KMS-11 (cell line): ENCODE results near the gene SUPT3H.
"Not testable (repeated sequence)": the region's sequence is repeated elsewhere in the genome, so short reads cannot be mapped to it uniquely, and the experiment has no call there.

Source experiments
- H2AFZ ChIP-seq: fragments of 200-600 bp; sonication (generic); 2 replicates; pipeline ENCODE4 v1.6.1; 2016; ENCODE audit warnings: antibody characterized with exemption, mixed run types, low read depth
- H3K27ac ChIP-seq: fragments of 200-600 bp; sonication (generic); 2 replicates; pipeline ENCODE4 v1.6.1; 2016; ENCODE audit warnings: mild to moderate bottlenecking, mixed run types
- H3K27me3 ChIP-seq: fragments of 200-600 bp; sonication (generic); 2 replicates; pipeline ENCODE4 v1.6.1; 2017; ENCODE audit warnings: mild to moderate bottlenecking, low read depth, mixed run types, moderate library complexity; ENCODE audit not compliant: insufficient read depth
- H3K36me3 ChIP-seq: fragments of 200-600 bp; sonication (generic); 2 replicates; pipeline ENCODE4 v1.6.1; 2017; ENCODE audit warnings: mild to moderate bottlenecking, mixed run types; ENCODE audit not compliant: insufficient read depth
- H3K4me1 ChIP-seq: fragments of 200-600 bp; sonication (generic); 2 replicates; pipeline ENCODE4 v1.6.1; 2016; ENCODE audit warnings: mild to moderate bottlenecking, low read depth, mixed run types; ENCODE audit not compliant: poor library complexity, severe bottlenecking
- H3K4me2 ChIP-seq: fragments of 200-600 bp; sonication (generic); 2 replicates; pipeline ENCODE4 v1.7.0; 2016; ENCODE audit warnings: mild to moderate bottlenecking, mixed run types
- H3K4me3 ChIP-seq: fragments of 200-600 bp; sonication (generic); IDR thresholded peaks from 2 replicates; pipeline ENCODE4 v1.6.1; 2017; ENCODE audit warnings: low read depth, low read length, mixed read lengths; ENCODE audit not compliant: insufficient read depth
- H3K79me2 ChIP-seq: fragments of 200-600 bp; sonication (generic); 2 replicates; pipeline ENCODE4 v1.6.1; 2016; ENCODE audit warnings: low read depth, mixed run types; ENCODE audit not compliant: insufficient read depth
- H3K9ac ChIP-seq: fragments of 200-600 bp; sonication (generic); 2 replicates; pipeline ENCODE4 v1.6.1; 2016; ENCODE audit warnings: mild to moderate bottlenecking, mixed run types
- H4K20me1 ChIP-seq: fragments of 200-600 bp; sonication (generic); 2 replicates; pipeline ENCODE4 v1.6.1; 2016; ENCODE audit warnings: mild to moderate bottlenecking, mixed run types; ENCODE audit not compliant: insufficient read depth
- TF ChIP-seq, protein P1 (sequence below): fragments of 200-600 bp; sonication (generic); conservative IDR thresholded peaks from 2 replicates; pipeline ENCODE4 v1.6.1; 2017; ENCODE audit warnings: low read depth, mild to moderate bottlenecking, antibody characterized with exemption, low read length, moderate library complexity, mixed read lengths

The SUPT3H gene

DNA sequence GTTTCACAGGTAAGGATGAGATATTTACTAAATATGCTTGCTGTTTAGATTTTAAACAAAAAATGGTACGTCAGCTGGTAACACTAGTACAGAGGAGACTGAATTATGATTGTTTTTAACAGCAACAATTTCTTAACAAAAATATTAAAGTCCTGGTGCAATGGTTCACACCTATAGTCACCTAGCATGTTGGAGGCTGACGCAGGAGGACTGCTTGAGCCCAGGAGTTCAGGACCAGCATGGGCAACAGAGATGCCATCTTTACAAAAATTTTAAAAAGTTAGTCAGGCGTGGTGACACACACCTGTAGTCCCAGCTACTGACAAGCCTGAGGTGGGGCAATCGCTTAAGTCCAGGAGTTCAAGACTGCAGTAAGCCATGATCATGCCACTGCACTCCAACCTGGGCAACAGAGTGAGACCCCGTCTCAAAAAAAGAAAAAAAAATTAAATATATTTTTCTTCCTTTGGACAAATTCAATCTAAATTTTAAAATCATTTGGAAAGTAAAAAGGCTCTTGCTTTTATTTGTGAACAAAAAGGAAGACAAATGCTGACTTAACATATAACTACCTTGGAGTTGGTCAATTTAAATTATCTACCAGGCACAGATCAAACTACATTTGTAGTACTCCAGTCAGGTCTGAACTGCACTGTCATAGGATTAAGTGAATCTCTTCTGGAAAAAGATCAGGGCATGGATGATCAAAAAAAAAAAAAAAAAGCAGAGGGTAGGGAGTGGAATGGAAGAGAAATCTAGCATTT, 87.8 kb downstream of the SUPT3H start:
- H4K20me1 ChIP-seq = no peaks in the 10 kb centered on the region
- H3K79me2 ChIP-seq = no peaks in the 10 kb centered on the region
- H3K27ac ChIP-seq = no peak overlapping the region
- H2AFZ ChIP-seq = no peak overlapping the region
- H3K4me2 ChIP-seq = no peak overlapping the region
- TF ChIP-seq, protein P1, sequence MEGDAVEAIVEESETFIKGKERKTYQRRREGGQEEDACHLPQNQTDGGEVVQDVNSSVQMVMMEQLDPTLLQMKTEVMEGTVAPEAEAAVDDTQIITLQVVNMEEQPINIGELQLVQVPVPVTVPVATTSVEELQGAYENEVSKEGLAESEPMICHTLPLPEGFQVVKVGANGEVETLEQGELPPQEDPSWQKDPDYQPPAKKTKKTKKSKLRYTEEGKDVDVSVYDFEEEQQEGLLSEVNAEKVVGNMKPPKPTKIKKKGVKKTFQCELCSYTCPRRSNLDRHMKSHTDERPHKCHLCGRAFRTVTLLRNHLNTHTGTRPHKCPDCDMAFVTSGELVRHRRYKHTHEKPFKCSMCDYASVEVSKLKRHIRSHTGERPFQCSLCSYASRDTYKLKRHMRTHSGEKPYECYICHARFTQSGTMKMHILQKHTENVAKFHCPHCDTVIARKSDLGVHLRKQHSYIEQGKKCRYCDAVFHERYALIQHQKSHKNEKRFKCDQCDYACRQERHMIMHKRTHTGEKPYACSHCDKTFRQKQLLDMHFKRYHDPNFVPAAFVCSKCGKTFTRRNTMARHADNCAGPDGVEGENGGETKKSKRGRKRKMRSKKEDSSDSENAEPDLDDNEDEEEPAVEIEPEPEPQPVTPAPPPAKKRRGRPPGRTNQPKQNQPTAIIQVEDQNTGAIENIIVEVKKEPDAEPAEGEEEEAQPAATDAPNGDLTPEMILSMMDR = no peak
- no peaks in the 10 kb centered on the region for H3K27me3 ChIP-seq
- H3K36me3 ChIP-seq = no peaks in the 10 kb centered on the region
- no peak overlapping the region for H3K9ac ChIP-seq
- H3K4me3 ChIP-seq = no peak overlapping the region
- H3K4me1 ChIP-seq = peaks cover 40% of the 10 kb centered on the region

DNA sequence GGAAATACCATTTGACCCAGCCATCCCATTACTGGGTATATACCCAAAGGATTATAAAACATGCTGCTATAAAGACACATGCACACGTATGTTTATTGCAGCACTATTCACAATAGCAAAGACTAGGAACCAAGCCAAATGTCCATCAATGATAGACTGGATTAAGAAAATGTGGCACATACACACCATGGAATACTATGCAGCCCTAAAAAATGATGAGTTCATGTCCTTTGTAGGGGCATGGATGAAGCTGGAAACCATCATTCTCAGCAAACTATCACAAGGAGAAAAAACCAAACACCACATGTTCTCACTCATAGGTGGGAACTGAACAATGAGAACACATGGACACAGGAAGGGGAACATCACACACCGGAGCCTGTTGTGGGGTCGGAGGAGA, 91.0 kb downstream of the SUPT3H start:
- H3K36me3 ChIP-seq, H3K4me1 ChIP-seq, H3K4me2 ChIP-seq, H3K27ac ChIP-seq, H3K4me3 ChIP-seq, H2AFZ ChIP-seq, H4K20me1 ChIP-seq, H3K79me2 ChIP-seq, H3K9ac ChIP-seq, H3K27me3 ChIP-seq: not testable (repeated sequence)

DNA sequence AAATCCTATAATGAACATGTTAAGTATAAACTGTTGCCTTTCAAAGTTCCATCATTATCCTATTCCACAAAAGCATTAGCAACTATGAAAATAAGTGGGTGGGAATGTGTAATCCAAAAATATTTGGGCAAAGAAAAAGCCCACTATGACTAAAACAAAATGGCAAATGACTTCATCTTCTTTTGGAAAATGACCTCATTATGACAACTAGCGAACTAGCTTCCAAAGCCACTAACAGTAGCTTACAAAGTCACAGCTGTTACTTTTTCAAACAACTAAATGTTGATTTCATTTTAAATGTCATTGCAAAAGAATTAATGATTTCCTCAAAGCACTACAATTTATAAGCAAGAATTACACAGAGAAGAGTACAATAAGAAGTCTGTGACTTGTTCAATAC, 99.4 kb downstream of the SUPT3H start:
- TF ChIP-seq, protein P1 = no peak
- H4K20me1 ChIP-seq = no peaks in the 10 kb centered on the region
- H3K79me2 ChIP-seq = 0 out of 2 replicates have a peak, but pooled peaks cover 3% of the 10 kb centered on the region
- H3K4me2 ChIP-seq = no peak overlapping the region
- no peak overlapping the region for H3K4me3 ChIP-seq
- no peak overlapping the region for H3K27ac ChIP-seq
- H3K36me3 ChIP-seq = no peaks in the 10 kb centered on the region
- H3K9ac ChIP-seq = no peak overlapping the region
- no peaks in the 10 kb centered on the region for H3K27me3 ChIP-seq
- H3K4me1 ChIP-seq = no peaks in the 10 kb centered on the region
- no peak overlapping the region for H2AFZ ChIP-seq

DNA sequence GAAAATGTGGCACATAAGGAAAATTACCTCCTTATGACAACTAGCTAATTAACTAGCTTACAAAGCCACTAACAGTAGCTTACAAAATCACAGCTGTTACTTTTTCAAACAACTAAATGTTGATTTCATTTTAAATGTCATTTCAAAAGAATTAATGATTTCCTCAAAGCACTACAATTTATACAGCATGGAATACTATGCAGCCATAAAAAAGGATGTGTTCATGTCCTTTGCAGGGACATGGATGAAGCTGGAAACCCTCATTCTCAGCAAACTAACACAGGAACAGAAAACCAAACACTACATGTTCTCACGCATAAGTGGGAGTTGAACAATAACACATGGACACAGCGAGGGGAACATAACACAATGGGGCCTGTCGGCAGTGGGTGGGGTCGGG, 100.0 kb downstream of the SUPT3H start:
- H3K79me2 ChIP-seq, H3K4me2 ChIP-seq, H3K27ac ChIP-seq, H3K4me3 ChIP-seq, H2AFZ ChIP-seq, H3K36me3 ChIP-seq, H3K27me3 ChIP-seq, H3K9ac ChIP-seq, H3K4me1 ChIP-seq, H4K20me1 ChIP-seq: not testable (repeated sequence)

DNA sequence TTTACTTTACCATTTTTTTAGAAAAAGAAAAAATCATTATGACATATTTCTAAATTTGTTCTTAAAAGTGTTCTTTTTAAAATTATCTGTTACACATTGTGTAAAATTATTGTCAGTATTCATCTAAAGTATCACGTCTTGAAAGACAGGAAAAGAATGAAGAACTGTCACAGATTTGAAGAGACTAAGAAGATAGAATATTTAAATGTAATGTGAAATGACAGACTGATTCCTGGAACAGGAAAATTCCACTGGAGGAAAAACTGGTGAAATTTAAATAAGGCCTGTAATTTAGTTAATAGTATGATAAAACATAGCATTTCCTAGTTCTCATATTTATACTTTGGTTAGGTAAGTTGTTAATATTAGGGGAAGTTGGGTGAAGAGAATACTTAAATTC, 102.4 kb downstream of the SUPT3H start:
- Histone ChIP-seq H3K4me1 (no peaks in the 10 kb centered on the region), H3K27me3 (no peaks in the 10 kb centered on the region)

More for the DNA sequence above, 102.4 kb downstream of the SUPT3H start:
- 0 out of 2 replicates have a peak, but pooled peaks cover 3% of the 10 kb centered on the region for H3K79me2 ChIP-seq
- H4K20me1 ChIP-seq = no peaks in the 10 kb centered on the region
- H3K4me3 ChIP-seq = no peak overlapping the region
- no peak overlapping the region for H3K27ac ChIP-seq
- H3K4me2 ChIP-seq = no peak overlapping the region
- TF ChIP-seq, protein P1 = no peak
- H3K9ac ChIP-seq = no peak overlapping the region
- H3K36me3 ChIP-seq = no peaks in the 10 kb centered on the region
- H2AFZ ChIP-seq = no peak overlapping the region
